ENCODE measurements around the gene CSK. TPM values are rescaled to one million over a fixed set of nuclear protein-coding genes. Genes with fewer than 3 reads are reported as not detected.
A peak's percentile ranks its signal among the peaks of the same experiment; 100 is the strongest.

Gene CSK
- polyA plus RNA-seq, 1 donor = 62.4 TPM

GRCh38 chr15:74842581-74843444, 60.9 kb downstream of the CSK start, which contains the start of gene ULK3:
ULK3 (minus strand) TSS chr15:74843156; CDS start chr15:74843105, 51 bp downstream.
- no CpG with 5 or more reads among the region's 84 CpGs for WGBS (ENCODE audit: insufficient coverage, low lambda C conversion rate)
- Histone ChIP-seq H3K4me1 (ENCODE audit: control insufficient read depth, insufficient read depth, low read length) (peaks cover 32% of the 10 kb centered on the region), H3K4me3 (ENCODE audit: low read length) (peak within 1 kb of the TSS; percentile 82), H3K27ac (ENCODE audit: low read length) (peak within 1 kb of the TSS; percentile 89), H3K27me3 (ENCODE audit: control insufficient read depth, insufficient read depth, low read length) (no peaks in the 10 kb centered on the region), H3K36me3 (ENCODE audit: control insufficient read depth, insufficient read depth, low read length) (peaks cover 57% of the 10 kb centered on the region), H3K9me3 (ENCODE audit: control insufficient read depth, low read depth, low read length) (no peaks in the 10 kb centered on the region)
- DNase-seq = peak; percentile 89 to 95

GRCh38 chr15:74843445-74843828, 61.6 kb downstream of the CSK start:
- peaks cover 32% of the 10 kb centered on the region for H3K4me1 ChIP-seq (ENCODE audit: control insufficient read depth, insufficient read depth, low read length)
- H3K27me3 ChIP-seq (ENCODE audit: control insufficient read depth, insufficient read depth, low read length) = no peaks in the 10 kb centered on the region
- peak overlapping the region; percentile 89 for H3K27ac ChIP-seq (ENCODE audit: low read length)
- peaks cover 57% of the 10 kb centered on the region for H3K36me3 ChIP-seq (ENCODE audit: control insufficient read depth, insufficient read depth, low read length)
- no peaks in the 10 kb centered on the region for H3K9me3 ChIP-seq (ENCODE audit: control insufficient read depth, low read depth, low read length)
- peak overlapping the region; percentile 41 for H3K4me3 ChIP-seq (ENCODE audit: low read length)
- WGBS (ENCODE audit: insufficient coverage, low lambda C conversion rate) = 20% methylated on average over 3 of the region's 18 CpGs
- DNase-seq = no peak

- WGBS (ENCODE audit: insufficient coverage, low lambda C conversion rate) = no CpG with 5 or more reads among the region's 12 CpGs
- Histone ChIP-seq H3K27me3 (ENCODE audit: control insufficient read depth, insufficient read depth, low read length) (no peaks in the 10 kb centered on the region), H3K4me3 (ENCODE audit: low read length) (peak overlapping the region; percentile 41), H3K27ac (ENCODE audit: low read length) (peak overlapping the region; percentile 89), H3K4me1 (ENCODE audit: control insufficient read depth, insufficient read depth, low read length) (peaks cover 32% of the 10 kb centered on the region), H3K36me3 (ENCODE audit: control insufficient read depth, insufficient read depth, low read length) (peaks cover 57% of the 10 kb centered on the region), H3K9me3 (ENCODE audit: control insufficient read depth, low read depth, low read length) (no peaks in the 10 kb centered on the region)
- no peak for DNase-seq
Observed at GRCh38 chr15:74843891-74844299, 62.0 kb downstream of the CSK start.

- no peak for DNase-seq
- Histone ChIP-seq H3K27me3 (ENCODE audit: control insufficient read depth, insufficient read depth, low read length) (no peaks in the 10 kb centered on the region), H3K4me3 (ENCODE audit: low read length) (no peak overlapping the region), H3K27ac (ENCODE audit: low read length) (no peak overlapping the region), H3K36me3 (ENCODE audit: control insufficient read depth, insufficient read depth, low read length) (peaks cover 53% of the 10 kb centered on the region), H3K4me1 (ENCODE audit: control insufficient read depth, insufficient read depth, low read length) (peaks cover 32% of the 10 kb centered on the region), H3K9me3 (ENCODE audit: control insufficient read depth, low read depth, low read length) (no peaks in the 10 kb centered on the region)
- no CpG with 5 or more reads among the region's 12 CpGs for WGBS (ENCODE audit: insufficient coverage, low lambda C conversion rate)
Observed at GRCh38 chr15:74844319-74845207, 62.7 kb downstream of the CSK start.

GRCh38 chr15:74845208-74845568, 63.3 kb downstream of the CSK start:
- Histone ChIP-seq H3K27ac (ENCODE audit: low read length) (no peak overlapping the region), H3K4me1 (ENCODE audit: control insufficient read depth, insufficient read depth, low read length) (peaks cover 33% of the 10 kb centered on the region), H3K4me3 (ENCODE audit: low read length) (no peak overlapping the region), H3K27me3 (ENCODE audit: control insufficient read depth, insufficient read depth, low read length) (no peaks in the 10 kb centered on the region), H3K36me3 (ENCODE audit: control insufficient read depth, insufficient read depth, low read length) (peaks cover 55% of the 10 kb centered on the region), H3K9me3 (ENCODE audit: control insufficient read depth, low read depth, low read length) (no peaks in the 10 kb centered on the region)
- WGBS (ENCODE audit: insufficient coverage, low lambda C conversion rate) = no CpG with 5 or more reads among the region's 5 CpGs
- no peak for DNase-seq

DNA sequence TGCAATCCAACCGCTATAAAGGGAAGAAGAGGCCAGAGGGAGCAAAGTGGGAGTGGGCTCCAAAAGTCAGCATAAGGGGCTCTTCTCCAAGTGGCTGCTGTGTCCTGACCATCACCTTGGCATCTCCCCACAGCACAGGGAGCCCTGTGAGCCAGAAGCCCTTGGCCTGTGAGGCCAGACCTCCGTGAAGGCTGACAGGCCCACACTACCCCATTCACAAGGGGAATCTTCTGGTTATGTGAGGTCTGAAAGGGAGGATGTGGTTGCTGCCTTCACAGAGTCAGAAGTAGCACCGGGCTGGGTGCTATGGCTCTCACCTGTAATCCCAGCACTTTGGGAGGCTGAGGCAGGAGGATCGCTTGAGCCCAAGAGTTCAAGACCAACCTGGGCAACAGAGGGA, 63.7 kb downstream of the CSK start:
- Histone ChIP-seq H3K27ac (ENCODE audit: low read length) (no peak overlapping the region), H3K9me3 (ENCODE audit: control insufficient read depth, low read depth, low read length) (no peaks in the 10 kb centered on the region), H3K27me3 (ENCODE audit: control insufficient read depth, insufficient read depth, low read length) (no peaks in the 10 kb centered on the region), H3K36me3 (ENCODE audit: control insufficient read depth, insufficient read depth, low read length) (peaks cover 54% of the 10 kb centered on the region), H3K4me1 (ENCODE audit: control insufficient read depth, insufficient read depth, low read length) (peaks cover 33% of the 10 kb centered on the region), H3K4me3 (ENCODE audit: low read length) (no peak overlapping the region)
- WGBS (ENCODE audit: insufficient coverage, low lambda C conversion rate) = no CpG with 5 or more reads among the region's 4 CpGs
- DNase-seq = no peak

DNA sequence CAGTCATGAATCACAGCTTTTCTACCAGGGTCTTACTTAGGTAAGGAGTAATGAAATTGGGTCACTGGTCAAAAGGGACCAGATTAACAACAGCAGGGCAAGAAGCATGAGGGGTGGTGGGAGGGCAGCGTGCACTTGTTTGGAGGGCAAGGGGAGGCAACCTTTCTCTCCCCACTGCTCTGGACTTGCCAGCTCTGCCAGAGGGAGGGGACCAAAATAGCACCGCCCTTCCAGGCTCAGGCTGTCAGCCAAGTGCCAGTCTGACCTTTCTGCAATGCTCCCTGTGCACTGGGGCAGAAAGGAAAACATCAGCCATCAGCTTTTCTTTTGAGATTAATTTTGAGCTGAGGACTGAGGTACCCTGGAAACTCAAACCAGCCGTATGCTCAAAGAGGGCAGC, 65.6 kb downstream of the CSK start:
- Histone ChIP-seq H3K27me3 (ENCODE audit: control insufficient read depth, insufficient read depth, low read length) (no peaks in the 10 kb centered on the region), H3K36me3 (ENCODE audit: control insufficient read depth, insufficient read depth, low read length) (peaks cover 68% of the 10 kb centered on the region), H3K9me3 (ENCODE audit: control insufficient read depth, low read depth, low read length) (no peaks in the 10 kb centered on the region), H3K27ac (ENCODE audit: low read length) (no peak overlapping the region), H3K4me3 (ENCODE audit: low read length) (no peak overlapping the region), H3K4me1 (ENCODE audit: control insufficient read depth, insufficient read depth, low read length) (peaks cover 26% of the 10 kb centered on the region)
- DNase-seq = no peak
- no CpG with 5 or more reads among the region's 3 CpGs for WGBS (ENCODE audit: insufficient coverage, low lambda C conversion rate)

GRCh38 chr15:74850393-74850792, 68.5 kb downstream of the CSK start:
- Histone ChIP-seq H3K9me3 (ENCODE audit: control insufficient read depth, low read depth, low read length) (no peaks in the 10 kb centered on the region), H3K36me3 (ENCODE audit: control insufficient read depth, insufficient read depth, low read length) (peaks cover 81% of the 10 kb centered on the region), H3K27ac (ENCODE audit: low read length) (peak overlapping the region; percentile 8), H3K27me3 (ENCODE audit: control insufficient read depth, insufficient read depth, low read length) (no peaks in the 10 kb centered on the region), H3K4me1 (ENCODE audit: control insufficient read depth, insufficient read depth, low read length) (peaks cover 19% of the 10 kb centered on the region), H3K4me3 (ENCODE audit: low read length) (no peak overlapping the region)
- WGBS (ENCODE audit: insufficient coverage, low lambda C conversion rate) = no CpG with 5 or more reads among the region's 4 CpGs
- peak in 1 of 2 donors; percentile 78 for DNase-seq

DNA sequence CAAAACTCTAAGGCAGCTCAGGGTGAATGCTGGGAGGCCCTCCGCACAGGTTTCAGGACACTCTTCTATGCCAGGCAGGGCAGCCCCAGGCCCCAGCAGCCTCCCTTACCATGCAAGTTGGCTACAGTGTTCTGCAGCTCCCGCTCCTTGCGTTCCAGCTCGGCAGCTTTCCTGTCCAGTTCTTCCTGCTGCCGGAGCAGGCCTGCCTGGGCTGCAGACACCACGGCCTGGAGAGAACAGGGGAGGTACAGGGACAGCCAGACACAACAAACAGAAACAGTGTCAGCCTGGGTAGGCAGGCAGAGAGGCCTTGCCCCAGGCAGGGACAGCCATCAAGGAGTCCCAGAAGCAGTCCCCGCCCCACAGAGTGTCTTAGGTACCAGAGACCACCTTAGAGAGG, 70.1 kb downstream of the CSK start:
- Histone ChIP-seq H3K36me3 (ENCODE audit: control insufficient read depth, insufficient read depth, low read length) (peaks cover 70% of the 10 kb centered on the region), H3K4me1 (ENCODE audit: control insufficient read depth, insufficient read depth, low read length) (peaks cover 24% of the 10 kb centered on the region), H3K4me3 (ENCODE audit: low read length) (no peak overlapping the region), H3K27ac (ENCODE audit: low read length) (no peak overlapping the region), H3K27me3 (ENCODE audit: control insufficient read depth, insufficient read depth, low read length) (no peaks in the 10 kb centered on the region), H3K9me3 (ENCODE audit: control insufficient read depth, low read depth, low read length) (no peaks in the 10 kb centered on the region)
- DNase-seq = no peak
- WGBS (ENCODE audit: insufficient coverage, low lambda C conversion rate) = no CpG with 5 or more reads among the region's 7 CpGs

All from large intestine (tissue), 3 donors.